Ovary (tissue), 3 donors: ENCODE data around the gene TP73.

Experiments
- CTCF ChIP-seq, 3 donors: fragments of 450-650 bp in 2 of 3; fragments of 200-600 bp in 1 of 3; IDR thresholded peaks; one replicate each; pipeline versions ENCODE4 v1.5.1 to v1.8.0; 2016 to 2022; ENCODE audit warnings: antibody characterized with exemption in 3 of 3, mild to moderate bottlenecking in 1 of 3
- POLR2A ChIP-seq: fragments of 450-650 bp; IDR thresholded peaks from one replicate; pipeline ENCODE4 v1.6.1; 2017; ENCODE audit warnings: antibody characterized with exemption, mild to moderate bottlenecking, moderate library complexity
- donor health status: DM: no; HTN: no; CAD: no.

GRCh38 chr1:3712573-3713535 is 60.5 kb downstream of the TP73 start:
- TF ChIP-seq POLR2A (no peak), CTCF (IDR thresholded peaks at IDR 0.05) (no peak)
